DND-41 (cell line): Measurements from ENCODE around the gene HLTF.

Experiments
- ATAC-seq: fragments of 200-7000 bp; cut with Tn5 transposase; 3 replicates; pipeline ENCODE4 v1.9.1; 2021; ENCODE audit warnings: low read depth; ENCODE audit not compliant: insufficient read depth
- DNase-seq: peaks from one replicate; pipeline ENCODE4 v3.0.0-alpha.2; 2020
- H2AFZ ChIP-seq: 2 replicates; pipeline ENCODE4 v1.6.0; 2012; ENCODE audit warnings: low read depth, low read length
- H3K27ac ChIP-seq: 2 replicates; pipeline ENCODE4 v1.5.1; 2012; ENCODE audit warnings: low read length, inconsistent platforms
- H3K27me3 ChIP-seq: fragments of 200-600 bp; sonication (generic); 2 replicates; pipeline ENCODE4 v1.6.0; 2012; ENCODE audit warnings: low read length, mild to moderate bottlenecking, inconsistent platforms; ENCODE audit not compliant: insufficient read depth, poor library complexity
- H3K36me3 ChIP-seq: 2 replicates; pipeline ENCODE4 v1.5.1; 2012; ENCODE audit warnings: low read length, inconsistent platforms; ENCODE audit not compliant: insufficient read depth
- H3K4me1 ChIP-seq: 2 replicates; pipeline ENCODE4 v1.5.1; 2012; ENCODE audit warnings: mild to moderate bottlenecking, low read length; ENCODE audit not compliant: insufficient read depth
- H3K4me2 ChIP-seq: 2 replicates; pipeline ENCODE4 v1.6.0; 2012; ENCODE audit warnings: mild to moderate bottlenecking, moderate library complexity, low read length, inconsistent platforms; ENCODE audit not compliant: insufficient read depth
- H3K4me3 ChIP-seq, 2 experiments: fragments of 200-600 bp in 1 of 2; shearing (Covaris generic) in 1 of 2; 2 replicates each; pipeline ENCODE4 v1.5.1; 2012 to 2016; ENCODE audit warnings: inconsistent platforms in 2 of 2, low read length in 2 of 2, mild to moderate bottlenecking in 2 of 2, low read depth in 1 of 2, moderate library complexity in 1 of 2
- H3K79me2 ChIP-seq: 2 replicates; pipeline ENCODE4 v1.6.0; 2012; ENCODE audit warnings: low read length, inconsistent platforms; ENCODE audit not compliant: insufficient read depth
- H3K9ac ChIP-seq: 2 replicates; pipeline ENCODE4 v1.6.0; 2012; ENCODE audit warnings: low read depth, mild to moderate bottlenecking, inconsistent platforms, low read length, moderate library complexity
- H3K9me3 ChIP-seq: 2 replicates; pipeline ENCODE4 v1.5.1; 2012; ENCODE audit warnings: low read length, moderate library complexity, mild to moderate bottlenecking, inconsistent platforms; ENCODE audit not compliant: insufficient read depth, severe bottlenecking
- H4K20me1 ChIP-seq: 2 replicates; pipeline ENCODE4 v1.6.0; 2012; ENCODE audit warnings: low read length; ENCODE audit not compliant: insufficient read depth
- EZH2 ChIP-seq: IDR thresholded peaks from 3 replicates; pipeline ENCODE4 v1.6.1; 2012; ENCODE audit warnings: borderline replicate concordance, low read depth, mild to moderate bottlenecking, moderate library complexity, low read length, inconsistent platforms; ENCODE audit not compliant: severe bottlenecking
- TF ChIP-seq, protein P1 (sequence below): IDR thresholded peaks from 2 replicates; pipeline ENCODE4 v1.5.1; 2012; ENCODE audit warnings: borderline replicate concordance, low read length, moderate library complexity, mild to moderate bottlenecking; ENCODE audit not compliant: poor library complexity, severe bottlenecking; ENCODE audit errors: extremely low read depth

The HLTF gene

GRCh38 chr3:149042789-149043386 lies 43.4 kb downstream of the HLTF start:
- no peak for DNase-seq
- Histone ChIP-seq H3K36me3 (peaks cover 99% of the 10 kb centered on the region), H3K4me3 (no peak overlapping the region), H3K9ac (no peak overlapping the region), H3K27me3 (no peaks in the 10 kb centered on the region), H3K9me3 (no peaks in the 10 kb centered on the region), H2AFZ (no peak overlapping the region), H4K20me1 (no peaks in the 10 kb centered on the region), H3K27ac (no peak overlapping the region), H3K4me1 (no peaks in the 10 kb centered on the region), H3K4me2 (no peak overlapping the region), H3K79me2 (no peaks in the 10 kb centered on the region)
- TF ChIP-seq EZH2: no peak
- TF ChIP-seq, protein P1, sequence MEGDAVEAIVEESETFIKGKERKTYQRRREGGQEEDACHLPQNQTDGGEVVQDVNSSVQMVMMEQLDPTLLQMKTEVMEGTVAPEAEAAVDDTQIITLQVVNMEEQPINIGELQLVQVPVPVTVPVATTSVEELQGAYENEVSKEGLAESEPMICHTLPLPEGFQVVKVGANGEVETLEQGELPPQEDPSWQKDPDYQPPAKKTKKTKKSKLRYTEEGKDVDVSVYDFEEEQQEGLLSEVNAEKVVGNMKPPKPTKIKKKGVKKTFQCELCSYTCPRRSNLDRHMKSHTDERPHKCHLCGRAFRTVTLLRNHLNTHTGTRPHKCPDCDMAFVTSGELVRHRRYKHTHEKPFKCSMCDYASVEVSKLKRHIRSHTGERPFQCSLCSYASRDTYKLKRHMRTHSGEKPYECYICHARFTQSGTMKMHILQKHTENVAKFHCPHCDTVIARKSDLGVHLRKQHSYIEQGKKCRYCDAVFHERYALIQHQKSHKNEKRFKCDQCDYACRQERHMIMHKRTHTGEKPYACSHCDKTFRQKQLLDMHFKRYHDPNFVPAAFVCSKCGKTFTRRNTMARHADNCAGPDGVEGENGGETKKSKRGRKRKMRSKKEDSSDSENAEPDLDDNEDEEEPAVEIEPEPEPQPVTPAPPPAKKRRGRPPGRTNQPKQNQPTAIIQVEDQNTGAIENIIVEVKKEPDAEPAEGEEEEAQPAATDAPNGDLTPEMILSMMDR: no peak
- no peak for ATAC-seq

GRCh38 chr3:149038322-149038721 lies 48.0 kb downstream of the HLTF start:
- no peak overlapping the region for H3K4me2 ChIP-seq
- no peaks in the 10 kb centered on the region for H3K79me2 ChIP-seq
- no peak overlapping the region for H3K4me3 ChIP-seq
- H3K4me1 ChIP-seq: no peaks in the 10 kb centered on the region
- no peaks in the 10 kb centered on the region for H3K9me3 ChIP-seq
- H3K9ac ChIP-seq: no peak overlapping the region
- DNase-seq (no peak), ATAC-seq (no peak)
- peaks cover 90% of the 10 kb centered on the region for H3K36me3 ChIP-seq
- TF ChIP-seq EZH2: no peak
- TF ChIP-seq, protein P1: no peak
- H4K20me1 ChIP-seq: no peaks in the 10 kb centered on the region
- no peak overlapping the region for H2AFZ ChIP-seq
- no peaks in the 10 kb centered on the region for H3K27me3 ChIP-seq
- no peak overlapping the region for H3K27ac ChIP-seq

DNA sequence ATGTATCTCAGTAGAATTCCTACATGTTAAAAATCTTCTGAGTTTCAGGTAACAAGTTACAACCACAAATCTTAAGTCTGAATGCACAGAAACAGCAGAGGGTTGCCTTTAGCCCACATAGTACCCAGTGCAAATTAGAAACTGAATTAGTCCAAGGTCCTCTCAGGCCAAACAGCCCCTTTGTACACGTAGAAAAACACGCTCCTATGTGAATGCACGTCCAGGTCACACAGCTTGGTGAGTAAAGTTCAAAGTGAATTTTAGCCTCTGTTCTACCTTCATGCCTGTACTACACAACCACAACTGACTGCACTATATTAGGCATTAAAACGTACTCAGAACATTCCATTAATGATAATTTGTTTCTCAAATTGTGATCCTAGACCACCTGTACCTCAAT lies 48.6 kb downstream of the HLTF start:
- no peaks in the 10 kb centered on the region for H3K79me2 ChIP-seq
- TF ChIP-seq, protein P1: no peak
- no peak for TF ChIP-seq EZH2
- no peaks in the 10 kb centered on the region for H3K27me3 ChIP-seq
- DNase-seq: no peak
- H3K36me3 ChIP-seq: peaks cover 89% of the 10 kb centered on the region
- no peaks in the 10 kb centered on the region for H3K9me3 ChIP-seq
- H3K9ac ChIP-seq: no peak overlapping the region
- H3K27ac ChIP-seq: no peak overlapping the region
- no peak for ATAC-seq
- H2AFZ ChIP-seq: no peak overlapping the region
- no peak overlapping the region for H3K4me2 ChIP-seq
- no peak overlapping the region for H3K4me3 ChIP-seq
- H4K20me1 ChIP-seq: no peaks in the 10 kb centered on the region
- no peaks in the 10 kb centered on the region for H3K4me1 ChIP-seq

DNA sequence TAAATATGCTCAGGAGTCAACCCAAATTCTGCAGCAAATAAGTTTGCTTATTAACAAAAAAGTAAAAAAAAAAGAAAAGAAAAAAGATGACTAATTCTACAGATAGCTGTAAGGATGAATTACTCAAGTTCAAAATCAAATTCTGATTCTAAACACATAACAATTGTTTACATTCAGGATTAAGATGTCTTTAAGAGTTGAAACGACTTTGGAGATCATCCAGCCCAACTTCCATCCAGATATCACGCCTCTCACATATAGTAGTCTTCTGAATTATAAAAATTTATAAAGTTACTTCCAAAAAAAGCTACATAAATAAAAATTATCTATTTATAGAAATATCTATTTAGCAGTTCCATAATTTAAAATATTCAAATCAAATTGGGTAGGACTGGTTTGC lies 55.2 kb downstream of the HLTF start:
- ATAC-seq (no peak), DNase-seq (no peak)
- Histone ChIP-seq H3K4me3 (no peak overlapping the region), H3K4me2 (no peak overlapping the region), H3K79me2 (no peaks in the 10 kb centered on the region), H3K27me3 (no peaks in the 10 kb centered on the region), H3K4me1 (no peaks in the 10 kb centered on the region), H3K9me3 (no peaks in the 10 kb centered on the region), H4K20me1 (no peaks in the 10 kb centered on the region), H3K27ac (no peak overlapping the region), H3K36me3 (peaks cover 89% of the 10 kb centered on the region), H3K9ac (no peak overlapping the region), H2AFZ (no peak overlapping the region)
- no peak for TF ChIP-seq EZH2
- TF ChIP-seq, protein P1: no peak
